Tibial nerve (tissue), 4 donors: ENCODE measurements around the gene PARP4.

ENCODE experiments used
- EP300 ChIP-seq, 2 donors: sonication (generic); formaldehyde crosslinking; IDR thresholded peaks; one replicate each; pipeline ENCODE4 v1.6.1; 2017; ENCODE audit warnings: antibody characterized with exemption in 2 of 2, mild to moderate bottlenecking in 1 of 2
- POLR2A ChIP-seq, 2 donors: fragments of 450-650 bp; IDR thresholded peaks; one replicate each; pipeline ENCODE4 v1.6.1; 2017; ENCODE audit warnings: antibody characterized with exemption in 2 of 2, mild to moderate bottlenecking in 2 of 2, moderate library complexity in 2 of 2
- TF ChIP-seq, protein P1 (sequence below), 5 experiments: fragments of 200-600 bp in 3 of 5; fragments of 450-650 bp in 2 of 5; sonication (generic) in 3 of 5; IDR thresholded peaks; one replicate each; pipeline ENCODE4 v1.5.1; 2016 to 2019; ENCODE audit warnings: antibody characterized with exemption in 5 of 5, mild to moderate bottlenecking in 3 of 5, moderate library complexity in 2 of 5

DNA sequence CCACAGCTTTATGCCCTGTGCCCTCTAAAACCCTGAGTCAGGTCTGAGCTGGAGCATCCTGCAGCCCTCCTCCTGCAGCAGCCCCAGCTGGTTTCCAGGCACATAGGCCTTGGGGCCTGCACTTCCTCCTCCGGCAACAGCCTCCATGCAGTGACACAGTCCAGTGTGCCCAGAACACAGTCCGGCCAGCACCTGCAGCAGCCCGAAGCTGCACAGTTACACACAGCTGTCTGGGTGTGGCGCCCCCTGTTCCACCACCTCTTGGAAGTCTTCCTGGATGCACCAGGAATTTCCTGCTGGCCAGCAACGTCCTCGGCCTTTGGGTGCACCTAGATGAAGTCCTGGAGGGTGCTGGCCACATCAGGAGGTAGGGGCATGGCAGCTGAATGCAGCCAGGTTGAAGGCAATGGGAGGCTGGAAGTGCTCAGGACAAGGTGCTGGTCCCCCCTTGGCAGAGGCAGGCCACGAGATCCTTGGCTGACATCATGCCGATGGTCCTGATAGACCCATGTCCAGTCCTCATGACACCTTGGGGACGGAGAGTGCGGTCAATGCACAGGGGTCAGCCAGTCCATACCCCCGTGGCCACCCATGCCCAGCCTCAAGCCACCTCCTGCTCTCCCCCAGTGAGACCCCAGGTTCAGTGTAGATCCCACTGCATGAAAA lies 27.1 kb upstream of the PARP4 start:
- TF ChIP-seq POLR2A (IDR thresholded peaks at IDR 0.05) (no peak), EP300 (IDR thresholded peaks at IDR 0.05) (no peak)
- TF ChIP-seq, protein P1, sequence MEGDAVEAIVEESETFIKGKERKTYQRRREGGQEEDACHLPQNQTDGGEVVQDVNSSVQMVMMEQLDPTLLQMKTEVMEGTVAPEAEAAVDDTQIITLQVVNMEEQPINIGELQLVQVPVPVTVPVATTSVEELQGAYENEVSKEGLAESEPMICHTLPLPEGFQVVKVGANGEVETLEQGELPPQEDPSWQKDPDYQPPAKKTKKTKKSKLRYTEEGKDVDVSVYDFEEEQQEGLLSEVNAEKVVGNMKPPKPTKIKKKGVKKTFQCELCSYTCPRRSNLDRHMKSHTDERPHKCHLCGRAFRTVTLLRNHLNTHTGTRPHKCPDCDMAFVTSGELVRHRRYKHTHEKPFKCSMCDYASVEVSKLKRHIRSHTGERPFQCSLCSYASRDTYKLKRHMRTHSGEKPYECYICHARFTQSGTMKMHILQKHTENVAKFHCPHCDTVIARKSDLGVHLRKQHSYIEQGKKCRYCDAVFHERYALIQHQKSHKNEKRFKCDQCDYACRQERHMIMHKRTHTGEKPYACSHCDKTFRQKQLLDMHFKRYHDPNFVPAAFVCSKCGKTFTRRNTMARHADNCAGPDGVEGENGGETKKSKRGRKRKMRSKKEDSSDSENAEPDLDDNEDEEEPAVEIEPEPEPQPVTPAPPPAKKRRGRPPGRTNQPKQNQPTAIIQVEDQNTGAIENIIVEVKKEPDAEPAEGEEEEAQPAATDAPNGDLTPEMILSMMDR (IDR thresholded peaks at IDR 0.05): no peak
